HepG2 (cell line): ENCODE results near the gene PTPRF. TPM values are rescaled to one million over a fixed set of nuclear protein-coding genes. Genes with fewer than 3 reads are reported as not detected.

Experiments used
- ATAC-seq: fragments of 200-7000 bp; cut with Tn5 transposase; 3 replicates; pipeline ENCODE4 v1.9.1; 2020; ENCODE audit warnings: mild to moderate bottlenecking, moderate library complexity
- BruUV-seq: library from RNA; stranded (reverse); fragments of 400-500 nt; replicated peaks from 2 replicates; lab custom pipeline; 2021; lab: Mats Ljungman, UMichigan
- CTCF ChIA-PET: fragments of 300-600 bp; formaldehyde crosslinking; extraction: SDS; loops from one replicate; lab custom pipeline; 2021; ENCODE audit warnings: low total read pairs, inconsistent platforms, low intra/inter-chr PET ratio; lab: Yijun Ruan, JAX
- POLR2A ChIA-PET: fragments of 350-600 bp; sonication (Branson Sonifier 250); formaldehyde crosslinking; loops from one replicate; lab custom pipeline; 2020; ENCODE audit warnings: antibody characterized with exemption, inconsistent platforms; lab: Yijun Ruan, JAX
- DNase-seq: peaks from one replicate; pipeline ENCODE4 v3.0.0-alpha.2; 2015; ENCODE audit warnings: low spot score
- FAIRE-seq: peaks from 3 replicates; lab custom pipeline; 2011; peaks lifted over from hg19 to GRCh38; lab: Jason Lieb, UNC
- H2AFZ ChIP-seq: one replicate; pipeline ENCODE4 v1.6.1; 2011; ENCODE audit warnings: low read length, inconsistent platforms
- H3K27ac ChIP-seq: fragments of 300-600 bp; 3 replicates; pipeline ENCODE4 v1.8.0; 2011; ENCODE audit warnings: mixed run types, mild to moderate bottlenecking, mixed read lengths, low read length, inconsistent platforms; ENCODE audit not compliant: insufficient read depth; ENCODE audit errors: extremely low read length
- H3K27me3 ChIP-seq, 2 experiments: fragments of 200-600 bp in 1 of 2; 2 replicates in 1 of 2; 3 replicates in 1 of 2; pipeline versions ENCODE4 v1.6.0 to v1.8.0; 2011; ENCODE audit warnings: low read length in 2 of 2, mild to moderate bottlenecking in 2 of 2, moderate library complexity in 2 of 2, inconsistent platforms in 1 of 2; ENCODE audit not compliant: insufficient read depth in 2 of 2, control insufficient read depth in 1 of 2
- H3K36me3 ChIP-seq, 2 experiments: fragments of 200-600 bp in 1 of 2; replicated peaks in 1 of 2; 2 replicates in 1 of 2; 3 replicates in 1 of 2; pipeline versions ENCODE4 v1.5.1 to v1.8.0; 2011; ENCODE audit warnings: low read length in 2 of 2, inconsistent platforms in 1 of 2; ENCODE audit not compliant: insufficient read depth in 2 of 2, control insufficient read depth in 1 of 2
- H3K4me1 ChIP-seq: 2 replicates; pipeline ENCODE4 v1.5.1; 2012; ENCODE audit warnings: low read length, inconsistent platforms; ENCODE audit not compliant: insufficient read depth
- H3K4me2 ChIP-seq: 2 replicates; pipeline ENCODE4 v1.6.0; 2011; ENCODE audit warnings: low read depth, low read length, inconsistent platforms
- H3K4me3 ChIP-seq, 3 experiments: fragments of 200-600 bp in 1 of 3; sonication (generic), shearing (Covaris generic) in 1 of 3; replicated peaks in 1 of 3; 2 replicates each; pipeline ENCODE4 v1.5.1; 2011 to 2016; ENCODE audit warnings: low read length in 3 of 3, inconsistent platforms in 2 of 3, low read depth in 2 of 3, mild to moderate bottlenecking in 2 of 3, control low read depth in 1 of 3, mixed read lengths in 1 of 3; ENCODE audit not compliant: insufficient read depth in 1 of 3
- H3K79me2 ChIP-seq: one replicate; pipeline ENCODE4 v1.6.1; 2011; ENCODE audit warnings: low read length, inconsistent platforms; ENCODE audit not compliant: insufficient read depth
- H3K9ac ChIP-seq: 2 replicates; pipeline ENCODE4 v1.6.0; 2011; ENCODE audit warnings: mild to moderate bottlenecking, low read depth, low read length, inconsistent platforms; ENCODE audit not compliant: insufficient read depth
- H3K9me3 ChIP-seq: 2 replicates; pipeline ENCODE4 v1.5.1; 2012; ENCODE audit warnings: mild to moderate bottlenecking, low read length
- H4K20me1 ChIP-seq: 2 replicates; pipeline ENCODE4 v1.6.0; 2011; ENCODE audit warnings: inconsistent platforms, mild to moderate bottlenecking, low read length, moderate library complexity; ENCODE audit not compliant: insufficient read depth
- CEBPG ChIP-seq: IDR thresholded peaks from 2 replicates; pipeline ENCODE4 v1.6.1; 2016
- GMEB1 ChIP-seq: sonication (generic); formaldehyde crosslinking; IDR thresholded peaks from 2 replicates; pipeline ENCODE4 v1.5.1; 2020; ENCODE audit warnings: missing genetic modification reagents, mild to moderate bottlenecking, borderline replicate concordance
- NKX3-1 ChIP-seq: sonication (generic); formaldehyde crosslinking; IDR thresholded peaks from 2 replicates; pipeline ENCODE4 v1.5.0; 2020; ENCODE audit warnings: missing genetic modification reagents
- PREB ChIP-seq: sonication (generic); formaldehyde crosslinking; IDR thresholded peaks from 2 replicates; pipeline ENCODE4 v1.4.0; 2020; ENCODE audit warnings: missing genetic modification reagents
- RBFOX2 ChIP-seq: fragments of 200-400 bp; formaldehyde crosslinking; IDR thresholded peaks from 2 replicates; pipeline ENCODE4 v1.6.1; 2017; ENCODE audit warnings: low read depth, mild to moderate bottlenecking, low read length
- RCOR2 ChIP-seq: IDR thresholded peaks from 2 replicates; pipeline ENCODE4 v1.6.1; 2016; ENCODE audit warnings: missing biosample characterization, missing genetic modification reagents
- ZBTB2 ChIP-seq: sonication (generic); formaldehyde crosslinking; IDR thresholded peaks from 2 replicates; pipeline ENCODE4 v1.8.0; 2022; ENCODE audit warnings: low read depth, missing genetic modification reagents
- ZNF576 ChIP-seq: sonication (generic); formaldehyde crosslinking; IDR thresholded peaks from 2 replicates; pipeline ENCODE4 v1.4.0; 2020; ENCODE audit warnings: mild to moderate bottlenecking, missing genetic modification reagents
- WGBS: methylation state at CpG from one replicate; pipeline ENCODE4 v1.1.6; 2017; ENCODE audit warnings: low lambda C conversion rate; 5-methylcytosine and 5-hydroxymethylcytosine counted together
- in situ Hi-C: cut with HindIII; loops from 2 replicates; pipeline ENCODE4 v1.10.0; 2017; ENCODE audit warnings: low pct_unique_long_range_greater_than_20kb; ENCODE audit not compliant: extremely low pct_ligation_motif_present
- intact Hi-C: fragments of 100-400 bp; cut with micrococcal nuclease; formaldehyde crosslinking; loops from one replicate; pipeline ENCODE4 v1.10.0; 2022; ENCODE audit not compliant: unreplicated experiment
- polyA plus RNA-seq, 8 experiments: library from polyadenylated mRNA; depleted of rRNA in 3 of 8; stranded (reverse) in 7 of 8; unstranded in 1 of 8; fragments of >200 nt; fragmentation: Illumina TruSeq in 4 of 8; extraction: Trizol in 4 of 8; gene quantifications; 2 replicates each; pipeline versions ENCODE4 v1.2.1 to v1.2.3, GENCODE V29; 2011 to 2016; ENCODE audit warnings: low read depth in 4 of 8, missing spikeins in 1 of 8, mixed read lengths in 1 of 8; ENCODE audit not compliant: insufficient read depth in 1 of 8
- total RNA-seq, 5 experiments: library from RNA; depleted of rRNA; stranded (reverse); fragments of >200 nt; fragmentation: Illumina TruSeq; extraction: Trizol; gene quantifications; 2 replicates each; pipeline ENCODE4 v1.2.3, GENCODE V29; 2016; ENCODE audit warnings: low read depth in 1 of 5

The PTPRF gene
- total and polyA plus RNA-seq, 2 of the 13 experiments (the other 11 are each of a cell fraction or from before 2014, with no cell fraction given), result 55.9 to 167 TPM

- H3K4me1 ChIP-seq, result peaks cover 17% of the 10 kb centered on the region
- no peak for ATAC-seq
- H3K79me2 ChIP-seq, result no peaks in the 10 kb centered on the region
- in situ Hi-C loops, result no loop called here
- 39% methylated on average over 5 of the region's 5 CpGs for WGBS
- H3K36me3 ChIP-seq, result no peaks in the 10 kb centered on the region
- H3K4me3 ChIP-seq, result no peak overlapping the region
- CTCF ChIA-PET, result no interaction called here
- DNase-seq, result no peak
- no peak for FAIRE-seq
- H3K9me3 ChIP-seq, result no peaks in the 10 kb centered on the region
- TF ChIP-seq CEBPG (CRISPR knock-in tag) (no peak), GMEB1 (CRISPR knock-in tag) (no peak), RCOR2 (CRISPR knock-in tag) (no peak), PREB (CRISPR knock-in tag) (no peak), ZBTB2 (CRISPR knock-in tag) (no peak), NKX3-1 (CRISPR knock-in tag) (no peak), RBFOX2 (no peak), ZNF576 (CRISPR knock-in tag) (no peak)
- TF ChIP-seq, all 625 proteins: peak for 0
- Histone ChIP-seq H3K27me3 (peaks cover 2 to 11% of the 10 kb centered on the region in 2 experiments; a peak in 2 of 5 replicates), H3K27ac (no peak overlapping the region), H2AFZ (no peak overlapping the region), H3K9ac (no peak overlapping the region), H4K20me1 (no peaks in the 10 kb centered on the region), H3K4me2 (no peak overlapping the region)
- POLR2A ChIA-PET, result interaction anchor here (1.9 kb wide), 1 partner anchor 14 kb away, joined by 6 read pairs; the partner anchor contains the start of gene KDM4A
- intact Hi-C loops, result no loop called here
- no TSS peak for BruUV-seq
These were observed 105.4 kb downstream of the PTPRF start for GRCh38 chr1:43636006-43636641.
